GM23338 (cell line): ENCODE data around the gene AMBP. TPM values are rescaled to one million over a fixed set of nuclear protein-coding genes. Genes with fewer than 3 reads are reported as not detected.

ENCODE experiments used
- ATAC-seq: fragments of 200-7000 bp; cut with Tn5 transposase; 3 replicates; pipeline ENCODE4 v1.9.1; 2020
- DNase-seq: peaks from one replicate; pipeline ENCODE4 v3.0.0-alpha.2; 2015; ENCODE audit warnings: low spot score
- H2AFZ ChIP-seq: fragments of 200-600 bp; sonication (generic); 2 replicates; pipeline ENCODE4 v1.8.0; 2016; ENCODE audit warnings: antibody characterized with exemption, mild to moderate bottlenecking, moderate library complexity
- H3F3A ChIP-seq: fragments of 200-600 bp; sonication (generic); replicated peaks from 2 replicates; pipeline ENCODE4 v1.8.0; 2017; ENCODE audit warnings: antibody characterized with exemption, mixed run types, low read depth
- H3K27ac ChIP-seq: fragments of 200-600 bp; sonication (generic); 2 replicates; pipeline ENCODE4 v1.6.1; 2016; ENCODE audit warnings: low read depth
- H3K27me3 ChIP-seq: fragments of 200-600 bp; sonication (generic); 2 replicates; pipeline ENCODE4 v1.8.0; 2016; ENCODE audit warnings: mild to moderate bottlenecking, mixed run types, moderate library complexity; ENCODE audit not compliant: insufficient read depth
- H3K36me3 ChIP-seq: fragments of 200-600 bp; sonication (generic); 2 replicates; pipeline ENCODE4 v1.8.0; 2016; ENCODE audit warnings: mild to moderate bottlenecking; ENCODE audit not compliant: insufficient read depth
- H3K4me1 ChIP-seq: fragments of 200-600 bp; sonication (generic); 2 replicates; pipeline ENCODE4 v1.8.0; 2016; ENCODE audit warnings: mild to moderate bottlenecking, moderate library complexity; ENCODE audit not compliant: insufficient read depth
- H3K4me2 ChIP-seq: fragments of 200-600 bp; sonication (generic); 2 replicates; pipeline ENCODE4 v1.7.1; 2017; ENCODE audit warnings: mixed run types
- H3K4me3 ChIP-seq: fragments of 200-600 bp; sonication (generic); 2 replicates; pipeline ENCODE4 v1.6.1; 2016; ENCODE audit warnings: mixed run types
- H3K79me2 ChIP-seq: fragments of 200-600 bp; sonication (generic); replicated peaks from 2 replicates; pipeline ENCODE4 v1.8.0; 2017; ENCODE audit warnings: mild to moderate bottlenecking; ENCODE audit not compliant: insufficient read depth
- H3K9me2 ChIP-seq: fragments of 200-600 bp; sonication (generic); 2 replicates; pipeline ENCODE4 v1.8.0; 2017; ENCODE audit not compliant: insufficient read depth
- H4K20me1 ChIP-seq: fragments of 200-600 bp; sonication (generic); replicated peaks from 2 replicates; pipeline ENCODE4 v1.8.0; 2017; ENCODE audit warnings: mild to moderate bottlenecking; ENCODE audit not compliant: insufficient read depth
- H3K27ac Mint-ChIP-seq: 2 replicates; pipeline ENCODE4 v1.8.0; 2020; ENCODE audit warnings: inconsistent platforms, mild to moderate bottlenecking, moderate library complexity, mixed read lengths
- H3K27me3 Mint-ChIP-seq: 3 replicates; pipeline ENCODE4 v1.8.0; 2022; ENCODE audit warnings: low read depth, mild to moderate bottlenecking, moderate library complexity, mixed read lengths, inconsistent platforms; ENCODE audit not compliant: insufficient read depth, poor library complexity
- H3K36me3 Mint-ChIP-seq: 3 replicates; pipeline ENCODE4 v1.8.0; 2021; ENCODE audit warnings: low read depth, mild to moderate bottlenecking, inconsistent platforms, moderate library complexity, mixed read lengths
- H3K4me1 Mint-ChIP-seq: 3 replicates; pipeline ENCODE4 v1.8.0; 2020; ENCODE audit warnings: mild to moderate bottlenecking, inconsistent platforms, mixed read lengths
- H3K4me3 Mint-ChIP-seq: 3 replicates; pipeline ENCODE4 v1.8.0; 2021; ENCODE audit warnings: moderate library complexity, mild to moderate bottlenecking, inconsistent platforms, mixed read lengths
- H3K9me3 Mint-ChIP-seq: 3 replicates; pipeline ENCODE4 v1.8.0; 2020; ENCODE audit warnings: moderate library complexity, mild to moderate bottlenecking, inconsistent platforms, mixed read lengths
- ETS1 ChIP-seq: IDR thresholded peaks from 2 replicates; pipeline ENCODE4 v1.6.1; 2016; ENCODE audit warnings: antibody characterized with exemption
- EZH2 ChIP-seq: fragments of 200-600 bp; sonication (generic); IDR thresholded peaks from one replicate; pipeline ENCODE4 v1.8.0; 2017; ENCODE audit warnings: antibody characterized with exemption, mild to moderate bottlenecking, low read depth; ENCODE audit not compliant: unreplicated experiment
- JUNB ChIP-seq: IDR thresholded peaks from one replicate; pipeline ENCODE4 v1.6.1; 2016; ENCODE audit warnings: antibody characterized with exemption; ENCODE audit not compliant: unreplicated experiment
- NANOG ChIP-seq: IDR thresholded peaks from 2 replicates; pipeline ENCODE4 v1.6.1; 2016; ENCODE audit warnings: antibody characterized with exemption, borderline replicate concordance
- POLR2AphosphoS5 ChIP-seq: IDR thresholded peaks from 2 replicates; pipeline ENCODE4 v1.6.1; 2016; ENCODE audit warnings: antibody characterized with exemption, low read depth
- REST ChIP-seq: IDR thresholded peaks from one replicate; pipeline ENCODE4 v1.6.1; 2018; ENCODE audit warnings: antibody characterized with exemption; ENCODE audit not compliant: unreplicated experiment
- ZNF114 ChIP-seq: fragments of 250-450 bp; sonication (Bioruptor Pico); IDR thresholded peaks from 2 replicates; pipeline ENCODE4 v1.5.0; 2020; ENCODE audit warnings: mild to moderate bottlenecking, moderate library complexity
- ZNF331 ChIP-seq: fragments of 250-450 bp; sonication (Bioruptor Pico); IDR thresholded peaks from 2 replicates; pipeline ENCODE4 v1.5.0; 2020; ENCODE audit warnings: low read depth, mild to moderate bottlenecking, moderate library complexity
- polyA plus RNA-seq: library from polyadenylated mRNA; unstranded; fragments of >200 nt; fragmentation: Nextera tagmentation; extraction: Ambion mirVana; gene quantifications from 2 replicates; pipeline ENCODE4 v1.2.1, GENCODE V29; 2016
- total RNA-seq: library from RNA; depleted of rRNA; stranded (reverse); fragments of >200 nt; shearing (Covaris generic); gene quantifications from 2 replicates; pipeline ENCODE4 v1.2.3, GENCODE V29; 2014

Gene AMBP
- total and polyA plus RNA-seq, 2 experiments from 2014 or later, result 1.3 to 2.0 TPM

- no peak overlapping the region for H3K27ac Mint-ChIP-seq
- TF ChIP-seq EZH2 (no peak), REST (no peak), JUNB (no peak), NANOG (no peak), ETS1 (no peak), POLR2AphosphoS5 (no peak)
- no peaks in the 10 kb centered on the region for H3K4me1 ChIP-seq
Observed at GRCh38 chr9:114025196-114025753, 52.8 kb downstream of the AMBP start.

GRCh38 chr9:114023961-114024360 lies 54.1 kb downstream of the AMBP start:
- H3K4me1 Mint-ChIP-seq, result peaks cover 6% of the 10 kb centered on the region
- H3K4me1 ChIP-seq, result no peaks in the 10 kb centered on the region
- H3K9me3 Mint-ChIP-seq, result peaks cover 15% of the 10 kb centered on the region
- no peak for DNase-seq
- H3K9me2 ChIP-seq, result no peaks in the 10 kb centered on the region
- H3K27me3 Mint-ChIP-seq, result peaks cover 1% of the 10 kb centered on the region
- no peaks in the 10 kb centered on the region for H3K79me2 ChIP-seq
- no peaks in the 10 kb centered on the region for H3F3A ChIP-seq
- no peak overlapping the region for H3K4me3 ChIP-seq
- no peaks in the 10 kb centered on the region for H3K27me3 ChIP-seq
- no peak overlapping the region for H3K4me3 Mint-ChIP-seq
- peaks cover 51% of the 10 kb centered on the region for H3K36me3 Mint-ChIP-seq
- H3K36me3 ChIP-seq, result peaks cover 2% of the 10 kb centered on the region; the same call in 1 of the 2 replicates
- no peak overlapping the region for H3K27ac Mint-ChIP-seq
- no peak overlapping the region for H2AFZ ChIP-seq
- ATAC-seq, result no peak
- TF ChIP-seq ETS1, result no peak
- TF ChIP-seq EZH2, result no peak
- TF ChIP-seq ZNF331 (CRISPR knock-in tag), result no peak
- no peak for TF ChIP-seq ZNF114 (CRISPR knock-in tag)
- TF ChIP-seq JUNB, result no peak
- TF ChIP-seq REST, result no peak
- TF ChIP-seq POLR2AphosphoS5, result no peak
- no peak overlapping the region for H3K4me2 ChIP-seq
- H4K20me1 ChIP-seq, result no peaks in the 10 kb centered on the region
- no peak overlapping the region for H3K27ac ChIP-seq

More at GRCh38 chr9:114025196-114025753, 52.8 kb downstream of the AMBP start:
- peaks cover 6% of the 10 kb centered on the region for H3K4me1 Mint-ChIP-seq
- ATAC-seq (peak; percentile 72), DNase-seq (peak; percentile 28)
- no peak overlapping the region for H3K4me3 ChIP-seq
- no peaks in the 10 kb centered on the region for H3F3A ChIP-seq
- H3K9me2 ChIP-seq, result no peaks in the 10 kb centered on the region
- no peaks in the 10 kb centered on the region; the same call in 1 of the 2 replicates for H3K36me3 ChIP-seq
- no peak overlapping the region for H3K4me3 Mint-ChIP-seq
- peaks cover 15% of the 10 kb centered on the region for H3K9me3 Mint-ChIP-seq
- H3K36me3 Mint-ChIP-seq, result peaks cover 61% of the 10 kb centered on the region
- no peak overlapping the region for H3K4me2 ChIP-seq
- peaks cover 1% of the 10 kb centered on the region for H3K27me3 Mint-ChIP-seq
- no peaks in the 10 kb centered on the region for H3K27me3 ChIP-seq
- H3K79me2 ChIP-seq, result no peaks in the 10 kb centered on the region
- H3K27ac ChIP-seq, result no peak overlapping the region
- no peak overlapping the region for H2AFZ ChIP-seq
- H4K20me1 ChIP-seq, result no peaks in the 10 kb centered on the region
